Stimulated activated CD8-positive, alpha-beta memory T cell treated with anti-CD3 and anti-CD28 coated beads, Interleukin-12 subunit alpha, Interleukin-12 subunit beta, amount 100 ng/mL, for 4 hours (primary cell): ENCODE results near the gene PPP1R37.

Source experiments
- DNase-seq: peaks from one replicate; pipeline ENCODE4 v3.0.0-alpha.2; 2020; ENCODE audit warnings: low read depth

Gene PPP1R37

GRCh38 chr19:45170146-45171106 is 77.4 kb downstream of the PPP1R37 start:
- no peak for DNase-seq

DNA sequence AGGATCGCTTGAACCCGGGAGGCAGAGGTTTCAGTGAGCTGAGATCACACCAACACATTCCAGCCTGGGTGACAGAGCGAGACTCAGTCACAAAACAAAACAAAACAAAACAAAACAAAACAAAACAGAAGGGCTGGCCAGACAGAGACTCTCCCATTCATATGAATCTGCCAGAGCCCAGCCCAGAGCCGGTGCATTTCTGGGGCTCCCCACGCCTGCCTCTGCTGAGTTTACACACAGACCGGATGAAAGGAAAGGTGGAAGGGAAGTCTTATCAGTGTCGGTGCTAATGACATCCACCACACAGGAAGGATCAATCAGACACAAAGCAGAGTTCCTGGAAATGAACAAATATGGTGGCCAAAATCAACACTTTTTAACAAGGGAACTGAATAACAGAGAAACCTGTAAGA is 78.2 kb downstream of the PPP1R37 start:
- no peak for DNase-seq

GRCh38 chr19:45172173-45172572 is 79.2 kb downstream of the PPP1R37 start:
- DNase-seq, result no peak

GRCh38 chr19:45172611-45173208 is 79.7 kb downstream of the PPP1R37 start:
- no peak for DNase-seq

DNA sequence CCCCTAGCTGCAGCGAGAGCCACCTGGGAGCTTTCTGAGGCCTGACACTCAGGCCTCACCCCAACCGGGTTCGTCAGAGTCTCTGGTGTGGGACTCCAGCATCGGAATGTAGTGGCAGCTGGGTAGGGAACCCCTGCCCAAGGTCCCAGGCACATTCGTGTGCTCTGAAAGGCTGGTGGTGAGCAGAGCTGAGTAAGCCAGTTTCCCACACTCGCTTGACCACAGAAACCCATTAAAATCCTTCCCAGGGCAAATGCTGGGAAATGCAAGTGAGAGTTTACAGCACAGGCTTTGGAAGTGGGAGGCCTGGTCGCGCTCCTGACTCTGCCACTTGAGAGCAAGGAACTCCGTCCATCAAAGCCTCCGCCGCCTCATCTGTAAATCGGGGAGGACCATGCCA is 80.8 kb downstream of the PPP1R37 start:
- no peak for DNase-seq

GRCh38 chr19:45175515-45176345 is 82.8 kb downstream of the PPP1R37 start:
- no peak for DNase-seq

GRCh38 chr19:45177817-45178261 is 84.9 kb downstream of the PPP1R37 start, which contains the start of gene TRAPPC6A:
TSS of gene TRAPPC6A (minus strand) at chr19:45178237. CDS start at chr19:45178218, 19 bp downstream.
- no peak for DNase-seq

- peak; percentile 99 for DNase-seq
These were observed 85.5 kb downstream of the PPP1R37 start, which contains the start of gene BLOC1S3 for GRCh38 chr19:45178262-45179071. TSS of gene BLOC1S3 (plus strand) at chr19:45178784. CDS start at chr19:45179297, 513 bp downstream.

DNA sequence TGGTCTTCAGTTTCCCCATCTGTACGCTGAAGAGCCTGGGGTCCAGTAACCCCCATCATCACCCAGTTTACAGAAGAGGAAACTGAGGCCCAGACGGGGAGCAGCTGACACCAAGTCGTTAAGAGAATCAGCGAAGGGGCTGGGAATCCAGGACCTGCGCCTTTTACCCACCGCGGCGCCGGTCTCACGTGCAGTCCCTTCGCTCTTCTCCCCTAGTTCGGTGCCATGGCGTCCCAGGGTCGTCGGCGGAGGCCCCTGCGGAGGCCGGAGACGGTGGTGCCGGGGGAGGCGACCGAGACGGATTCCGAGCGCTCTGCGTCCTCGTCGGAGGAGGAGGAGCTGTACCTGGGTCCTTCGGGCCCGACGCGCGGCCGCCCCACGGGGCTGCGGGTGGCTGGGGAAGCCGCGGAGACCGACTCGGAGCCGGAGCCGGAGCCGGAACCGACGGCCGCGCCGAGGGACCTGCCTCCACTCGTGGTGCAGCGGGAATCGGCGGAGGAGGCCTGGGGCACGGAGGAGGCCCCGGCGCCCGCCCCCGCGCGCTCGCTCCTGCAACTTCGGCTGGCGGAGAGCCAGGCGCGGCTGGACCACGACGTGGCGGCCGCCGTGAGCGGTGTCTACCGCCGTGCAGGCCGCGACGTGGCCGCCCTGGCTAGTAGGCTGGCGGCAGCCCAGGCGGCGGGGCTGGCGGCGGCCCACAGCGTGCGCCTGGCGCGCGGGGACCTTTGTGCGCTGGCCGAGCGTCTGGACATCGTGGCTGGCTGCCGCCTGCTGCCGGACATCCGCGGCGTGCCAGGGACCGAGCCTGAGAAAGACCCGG is 86.3 kb downstream of the PPP1R37 start:
- DNase-seq, result peak; percentile 30

- no peak for DNase-seq
These were observed 87.0 kb downstream of the PPP1R37 start for GRCh38 chr19:45179892-45180370.

DNA sequence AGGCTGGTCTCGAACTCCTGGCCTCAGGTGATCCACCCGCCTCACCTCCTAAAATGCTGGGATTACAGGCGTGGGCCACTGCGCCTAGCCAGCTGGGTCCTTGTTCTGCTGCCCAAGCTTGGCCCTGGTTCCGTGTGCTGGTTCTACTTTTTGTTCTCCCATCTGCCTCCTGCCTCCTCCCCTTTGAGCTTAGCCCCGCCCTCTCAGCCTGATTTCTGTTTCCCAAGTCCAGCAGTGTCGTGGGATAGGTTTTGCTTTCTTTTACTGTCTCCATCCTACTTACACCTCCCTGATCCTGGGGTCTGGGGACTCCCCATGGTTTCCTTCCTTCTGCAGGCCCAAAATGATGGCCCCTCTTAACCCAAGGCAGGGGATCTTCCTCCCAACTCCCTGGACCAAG is 88.0 kb downstream of the PPP1R37 start:
- DNase-seq, result no peak

DNA sequence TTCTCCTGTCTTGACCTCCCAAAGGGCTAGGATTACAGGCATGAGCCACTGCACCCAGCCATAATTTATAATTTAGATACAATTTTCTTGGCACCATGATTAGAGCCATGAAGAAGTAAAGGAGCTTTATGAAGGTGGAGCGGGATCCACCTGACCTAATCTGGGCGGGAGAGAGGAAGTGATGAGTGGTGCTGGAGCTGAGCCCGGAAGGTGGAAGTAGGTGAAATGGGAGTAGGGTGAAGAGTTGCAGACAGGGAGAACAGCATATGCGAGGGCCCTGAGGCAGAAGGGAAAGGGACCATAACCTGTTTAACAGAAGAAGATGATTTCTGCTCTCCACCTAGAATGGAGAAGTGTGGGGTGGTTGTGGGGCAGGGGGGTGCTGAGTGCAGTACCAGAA is 89.8 kb downstream of the PPP1R37 start:
- no peak for DNase-seq

- no peak for DNase-seq
These were observed 91.1 kb downstream of the PPP1R37 start for GRCh38 chr19:45184115-45184514.

GRCh38 chr19:45186509-45187334 is 93.7 kb downstream of the PPP1R37 start:
- no peak for DNase-seq

- DNase-seq, result no peak
These were observed 94.6 kb downstream of the PPP1R37 start for GRCh38 chr19:45187421-45188100.

GRCh38 chr19:45189971-45190370 is 97.0 kb downstream of the PPP1R37 start:
- DNase-seq, result no peak

GRCh38 chr19:45191375-45191774 is 98.4 kb downstream of the PPP1R37 start:
- DNase-seq, result no peak

DNA sequence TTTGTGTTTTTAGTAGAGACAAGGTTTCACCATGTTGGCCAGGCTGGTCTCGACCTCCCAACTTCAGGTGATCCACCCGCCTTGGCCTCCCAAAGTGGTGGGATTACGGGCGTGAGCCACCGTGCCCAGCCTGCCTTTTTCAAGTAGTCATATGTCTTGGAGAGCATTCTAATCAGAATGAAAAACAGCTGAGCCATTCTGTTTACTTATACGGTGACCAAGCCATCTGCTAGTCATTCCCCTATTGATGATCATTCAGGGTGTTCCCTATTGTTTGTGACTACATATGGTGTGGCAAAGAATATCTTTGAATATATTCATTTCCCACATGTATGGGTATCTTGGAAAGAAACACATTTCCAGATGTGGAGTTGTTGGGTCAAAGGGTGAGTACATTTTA is 102.8 kb downstream of the PPP1R37 start:
- no peak for DNase-seq
